Heart right ventricle (tissue), 16 donors: ENCODE results near the gene TPM2. TPM values are rescaled to one million over a fixed set of nuclear protein-coding genes. Genes with fewer than 3 reads are reported as not detected.
"Not testable (repeated sequence)": the region's sequence is repeated elsewhere in the genome, so short reads cannot be mapped to it uniquely, and the experiment has no call there.

Experiments used
- ATAC-seq, 8 donors: fragments of 200-7000 bp; cut with Tn5 transposase; one replicate each; pipeline ENCODE4 v1.9.1; 2020; ENCODE audit warnings: mild to moderate bottlenecking in 8 of 8, moderate library complexity in 8 of 8, moderate number of reproducible peaks in 1 of 8
- DNase-seq, 2 donors: peaks; one replicate each; pipeline ENCODE4 v3.0.0-alpha.2; 2020
- H3K27ac ChIP-seq, 10 donors: fragments of 200-600 bp; sonication (generic) in 2 of 10; one replicate each; pipeline versions ENCODE4 v1.5.0 to v1.8.0; 2020 to 2022; ENCODE audit warnings: mild to moderate bottlenecking in 3 of 10
- H3K27me3 ChIP-seq, 7 donors: fragments of 200-600 bp; one replicate each; pipeline ENCODE4 v1.8.0; 2021 to 2022; ENCODE audit warnings: mild to moderate bottlenecking in 2 of 7
- H3K36me3 ChIP-seq, 9 donors: fragments of 200-600 bp; sonication (generic) in 1 of 9; one replicate each; pipeline versions ENCODE4 v1.5.0 to v1.8.0; 2020 to 2022; ENCODE audit warnings: mild to moderate bottlenecking in 2 of 9
- H3K4me1 ChIP-seq, 9 donors: fragments of 200-600 bp; sonication (generic) in 1 of 9; one replicate each; pipeline versions ENCODE4 v1.5.0 to v1.8.0; 2020 to 2022; ENCODE audit warnings: mild to moderate bottlenecking in 4 of 9
- H3K4me3 ChIP-seq, 10 donors: fragments of 200-600 bp; sonication (generic) in 2 of 10; one replicate each; pipeline versions ENCODE4 v1.5.0 to v1.8.0; 2020 to 2022; ENCODE audit warnings: mild to moderate bottlenecking in 7 of 10, moderate library complexity in 2 of 10
- H3K9me3 ChIP-seq, 11 donors: fragments of 200-600 bp in 10 of 11; sonication (generic) in 2 of 11; one replicate each; pipeline versions ENCODE4 v1.5.0 to v1.8.0; 2013 to 2022; ENCODE audit warnings: mild to moderate bottlenecking in 2 of 11, control low read depth in 1 of 11, moderate library complexity in 1 of 11
- CTCF ChIP-seq, 9 donors: fragments of 200-600 bp; sonication (generic) in 2 of 9; IDR thresholded peaks; one replicate each; pipeline versions ENCODE4 v1.5.0 to v1.8.0; 2021 to 2022; ENCODE audit warnings: antibody characterized with exemption in 9 of 9, mild to moderate bottlenecking in 5 of 9, moderate library complexity in 1 of 9
- WGBS, 2 donors: extraction: QIAGEN DNeasy Blood & Tissue Kit; methylation state at CpG; one replicate each; pipeline ENCODE4 v1.1.7; 2013; ENCODE audit warnings: inconsistent platforms in 1 of 2; 5-methylcytosine and 5-hydroxymethylcytosine counted together
- intact Hi-C, 10 donors: fragments of 100-400 bp; cut with DNase I; formaldehyde crosslinking; loops; one replicate each; pipeline versions ENCODE4 v1.11.1 to v1.14.2; 2022
- polyA plus RNA-seq, 2 donors: library from polyadenylated mRNA; stranded (reverse); fragments of 200-250 nt; gene quantifications; one replicate each; pipeline ENCODE4 v1.2.3, GENCODE V29; 2013
- total RNA-seq, 10 donors: library from RNA; stranded (reverse); fragmentation: NEBNext Ultra II Directional in 3 of 10; extraction: Animal tissue kit (Norgen Biotek cat#: 25700) in 3 of 10; gene quantifications; one replicate each; pipeline versions ENCODE4 v1.2.1 to v1.2.4, GENCODE V29; 2021 to 2023
- donor health status: Arrhythmogenic right ventricular cardiomyopathy.
- donor health status: ischemic (EF 13 %, LVEDD 7.1; RV severe dilation, severe dysfunction).
- donor health status: healthy with polysubstance abuse.
- donor health status: DM: no; HTN: yes; CAD: no.
- donor health status: DM: no; HTN: no; CAD: no.
- donor health status: ischemic (EF 25% LVEDD 6.9; RV normal size, moderate dysfunction).
- donor health status: ischemic (EF 25% LVEDD 5.7; RV mildly dilated, moderate dysfunction).
- donor health status: healthy.
- donor health status: DM: yes; HTN: yes; CAD: no.
- donor health status: Ischemic cardiomyopathy.
- donor health status: ischemic (EF 35%, LVEDD 5.7; RV mildly dilated, moderate dysfunction).
- donor health status: nonischemic (EF 11% LVEDD 7.7; RV severe dilation, severe dysfunction).
- donor health status: DM: yes; HTN: yes; CAD: no.
- donor health status: PGD.
- donor health status: ischemic (EF 29% LVEDD 5.4; RV normal size, mild dysfunction).
- donor health status: nonischemic (EF 23%, LVEDD 6.1; RV moderate dilation, normal function).

TPM2 gene
- total and polyA plus RNA-seq, 12 donors: 548 to 1,940 (median 784) TPM

- H3K27me3 ChIP-seq: no peaks in the 10 kb centered on the region
- TF ChIP-seq CTCF (IDR thresholded peaks at IDR 0.05): no peak
- peaks cover 0 to 74% (median 0%) of the 10 kb centered on the region in 9 donors for H3K4me1 ChIP-seq
- 80 to 93% methylated on average over 1 of the region's 1 CpG for WGBS, 2 donors
- no peaks in the 10 kb centered on the region for H3K9me3 ChIP-seq
- H3K27ac ChIP-seq: peak overlapping the region in 1 of 10 donors; percentile 72
- H3K4me3 ChIP-seq: no peak overlapping the region
- no peaks in the 10 kb centered on the region for H3K36me3 ChIP-seq
- DNase-seq: no peak
- no peak for ATAC-seq
- intact Hi-C loops: loop anchor here in 2 of 10 donors (10.0 kb wide), 2 partner anchors 115 to 245 kb away; partner anchors contain the start of gene MSMP (in 1 of the 2)
Measured at GRCh38 chr9:35639631-35640030, 50.1 kb downstream of the TPM2 start.

GRCh38 chr9:35639225-35639624 lies 50.5 kb downstream of the TPM2 start:
- Histone ChIP-seq H3K4me1 (peaks cover 0 to 75% (median 0%) of the 10 kb centered on the region in 9 donors), H3K27ac (peak overlapping the region in 2 of 10 donors; percentile 6 to 72)
- H3K4me3 ChIP-seq, H3K27me3 ChIP-seq, ATAC-seq, intact Hi-C loops, H3K36me3 ChIP-seq, H3K9me3 ChIP-seq, DNase-seq: not testable (repeated sequence)
- WGBS, 2 donors: 51 to 67% methylated on average over 1 of the region's 1 CpG

GRCh38 chr9:35638751-35639150 lies 51.0 kb downstream of the TPM2 start:
- ATAC-seq, intact Hi-C loops: not testable (repeated sequence)

DNA sequence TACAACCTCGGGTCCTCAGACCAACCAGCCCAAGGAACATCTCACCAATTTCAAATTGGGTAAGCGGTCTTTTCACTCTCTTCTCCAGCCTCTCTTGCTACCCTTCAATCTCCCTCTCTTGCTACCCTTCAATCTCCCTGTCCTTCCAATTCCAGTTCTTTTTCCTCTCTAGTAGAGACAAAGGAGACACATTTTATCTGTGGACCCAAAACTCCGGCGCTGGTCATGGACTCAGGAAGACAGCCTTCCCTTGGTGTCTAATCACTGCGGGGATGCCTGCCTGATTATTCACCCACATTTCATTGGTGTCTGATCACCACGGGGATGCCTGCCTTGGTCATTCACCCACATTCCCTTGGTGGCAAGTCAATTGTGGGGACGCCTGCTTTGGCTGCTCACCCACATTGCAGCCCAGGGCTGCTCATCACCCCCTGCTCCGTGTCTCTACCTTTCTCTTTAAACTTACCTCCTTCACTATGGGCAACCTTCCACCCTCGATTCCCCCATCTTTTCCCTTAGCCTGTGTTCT lies 52.2 kb downstream of the TPM2 start:
- intact Hi-C loops, H3K9me3 ChIP-seq, ATAC-seq, H3K27me3 ChIP-seq, DNase-seq, H3K36me3 ChIP-seq, H3K4me3 ChIP-seq: not testable (repeated sequence)
- WGBS, 2 donors: 95 to 97% methylated on average over 9 of the region's 9 CpGs
- Histone ChIP-seq H3K27ac (peak overlapping the region in 1 of 10 donors; percentile 65), H3K4me1 (peaks cover 0 to 69% (median 0%) of the 10 kb centered on the region in 9 donors)

More at GRCh38 chr9:35638751-35639150, 51.0 kb downstream of the TPM2 start:
- DNase-seq, H3K27me3 ChIP-seq, H3K36me3 ChIP-seq, H3K4me3 ChIP-seq, H3K9me3 ChIP-seq: not testable (repeated sequence)
- Histone ChIP-seq H3K4me1 (peaks cover 0 to 71% (median 0%) of the 10 kb centered on the region in 9 donors), H3K27ac (peak overlapping the region in 2 of 10 donors; percentile 9 to 72)
- WGBS, 2 donors: 52 to 69% methylated on average over 7 of the region's 8 CpGs

GRCh38 chr9:35636877-35637246 lies 52.9 kb downstream of the TPM2 start:
- intact Hi-C loops, ATAC-seq, H3K4me3 ChIP-seq, H3K27me3 ChIP-seq, H3K9me3 ChIP-seq, DNase-seq, H3K36me3 ChIP-seq: not testable (repeated sequence)
- 96 to 97% methylated on average over 6 of the region's 6 CpGs for WGBS, 2 donors
- Histone ChIP-seq H3K27ac (peak overlapping the region in 3 of 10 donors; percentile 9 to 65 (median 19)), H3K4me1 (peaks cover 0 to 64% (median 0%) of the 10 kb centered on the region in 9 donors)

- Histone ChIP-seq H3K27ac (peak overlapping the region in 3 of 10 donors; percentile 9 to 65 (median 19)), H3K4me1 (peaks cover 0 to 59% (median 0%) of the 10 kb centered on the region in 9 donors), H3K4me3 (no peak overlapping the region), H3K9me3 (no peaks in the 10 kb centered on the region), H3K27me3 (no peaks in the 10 kb centered on the region), H3K36me3 (no peaks in the 10 kb centered on the region)
- TF ChIP-seq CTCF (IDR thresholded peaks at IDR 0.05): no peak
- WGBS, 2 donors: 76 to 83% methylated on average over 9 of the region's 9 CpGs
- ATAC-seq (peak in 6 of 8 donors; percentile 27 to 71 (median 48)), DNase-seq (no peak)
- intact Hi-C loops: no loop called here
Measured at GRCh38 chr9:35636135-35636876, 53.4 kb downstream of the TPM2 start.
